GM23248 (cell line): ENCODE results near the gene CFL1.

Source experiments
- EZH2 ChIP-seq: fragments of 200-600 bp; sonication (generic); IDR thresholded peaks from 2 replicates; pipeline ENCODE4 v1.6.1; 2018; ENCODE audit warnings: antibody characterized with exemption, mild to moderate bottlenecking; ENCODE audit not compliant: insufficient read depth, poor library complexity, severe bottlenecking
- EZH2phosphoT487 ChIP-seq: fragments of 200-600 bp; sonication (generic); IDR thresholded peaks from 2 replicates; pipeline ENCODE4 v1.6.1; 2018; ENCODE audit warnings: antibody characterized with exemption, moderate library complexity, mild to moderate bottlenecking, low read depth; ENCODE audit not compliant: insufficient read depth

DNA sequence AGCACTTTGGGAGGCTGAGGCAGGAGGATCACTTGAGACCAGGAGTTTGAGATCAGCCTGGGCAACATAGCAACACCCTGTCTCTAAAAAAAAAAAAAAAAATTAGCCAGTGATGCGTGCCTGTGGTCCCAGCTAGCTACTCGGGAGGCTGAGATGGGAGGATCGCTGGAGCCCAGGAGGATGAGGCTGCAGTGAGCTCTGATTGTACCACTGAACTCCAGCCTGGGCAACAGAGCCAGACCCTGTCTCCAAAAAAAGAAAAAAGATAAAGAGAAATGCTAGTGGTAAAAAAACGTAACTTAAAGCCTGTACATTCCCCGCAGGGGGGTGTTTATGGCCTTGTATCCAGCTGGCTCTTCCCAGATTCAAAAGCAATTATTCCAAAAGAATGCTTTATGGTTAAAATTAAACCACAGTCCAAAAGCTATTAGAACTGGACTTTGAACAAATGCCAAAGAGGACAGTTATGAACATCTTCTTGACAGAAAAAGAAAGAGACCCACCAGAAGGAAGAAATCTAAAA is 40.6 kb downstream of the CFL1 start:
- TF ChIP-seq EZH2phosphoT487 (no peak), EZH2 (no peak)
